Liver (tissue), 3 donors: ENCODE measurements around the gene HOXA3.
A peak's percentile ranks its signal among the peaks of the same experiment; 100 is the strongest.

Source experiments
- CTCF ChIP-seq: fragments of 150-350 bp; IDR thresholded peaks from 2 replicates; pipeline ENCODE4 v1.5.1; 2017; ENCODE audit warnings: improper control_type of control experiment, low read depth, low read length; ENCODE audit not compliant: missing input control
- FOXA1 ChIP-seq: IDR thresholded peaks from 2 replicates; pipeline ENCODE4 v1.6.1; 2016; ENCODE audit warnings: antibody characterized with exemption
- JUND ChIP-seq, 2 donors: IDR thresholded peaks; 2 replicates each; pipeline ENCODE4 v1.6.1; 2016; ENCODE audit warnings: antibody characterized with exemption in 2 of 2
- RAD21 ChIP-seq, 2 donors: IDR thresholded peaks; 2 replicates each; pipeline ENCODE4 v1.6.1; 2016; ENCODE audit warnings: antibody characterized with exemption in 2 of 2, mild to moderate bottlenecking in 2 of 2
- RXRA ChIP-seq, 2 donors: IDR thresholded peaks; 2 replicates each; pipeline ENCODE4 v1.6.1; 2017 to 2018; ENCODE audit warnings: antibody characterized with exemption in 2 of 2, mild to moderate bottlenecking in 1 of 2
- YY1 ChIP-seq: IDR thresholded peaks from 2 replicates; pipeline ENCODE4 v1.6.1; 2016; ENCODE audit warnings: antibody characterized with exemption, mild to moderate bottlenecking
- donor health status: healthy.
- donor health status: healthy.

GRCh38 chr7:27112955-27113949 is 39.1 kb downstream of the HOXA3 start:
- TF ChIP-seq CTCF (no peak), JUND (IDR thresholded peaks at IDR 0.05) (no peak), RXRA (IDR thresholded peaks at IDR 0.05) (peak; percentile 43 to 57), YY1 (no peak), RAD21 (IDR thresholded peaks at IDR 0.05) (no peak), FOXA1 (no peak)
